T47D (cell line): ENCODE results near the gene OSBPL10.

Experiments
- DNase-seq, 2 experiments: peaks; one replicate each; pipeline versions ENCODE4 v3.0.0 to v3.0.0-alpha.2; 2011 to 2012; ENCODE audit warnings: low read depth in 1 of 2, low spot score in 1 of 2
- JUND ChIP-seq: IDR thresholded peaks from 2 replicates; pipeline ENCODE4 v1.6.1; 2012; ENCODE audit warnings: low read depth
- in situ Hi-C: cut with HindIII; loops from 2 replicates; pipeline ENCODE4 v1.10.0; 2016; ENCODE audit warnings: low sequenced_read_pairs, low pct_unique_long_range_greater_than_20kb

Gene OSBPL10

DNA sequence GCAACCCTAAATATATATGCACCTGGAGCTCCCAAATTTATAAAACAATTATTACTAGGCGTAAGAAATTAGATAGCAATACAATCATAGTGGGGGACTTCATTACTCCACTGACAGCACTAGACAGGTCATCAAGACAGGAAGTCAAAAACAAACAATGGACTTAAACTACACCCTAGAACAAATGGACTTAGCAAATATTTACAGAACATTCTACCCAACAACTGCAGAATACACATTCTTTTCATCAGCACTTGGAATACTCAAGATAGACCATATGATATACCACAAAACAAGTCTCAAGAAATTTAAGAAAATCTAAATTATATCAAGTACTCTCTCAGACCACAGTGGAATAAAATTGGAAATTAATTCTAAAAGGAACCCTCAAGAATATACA is 201.5 kb downstream of the OSBPL10 start:
- in situ Hi-C loops = no loop called here

DNA sequence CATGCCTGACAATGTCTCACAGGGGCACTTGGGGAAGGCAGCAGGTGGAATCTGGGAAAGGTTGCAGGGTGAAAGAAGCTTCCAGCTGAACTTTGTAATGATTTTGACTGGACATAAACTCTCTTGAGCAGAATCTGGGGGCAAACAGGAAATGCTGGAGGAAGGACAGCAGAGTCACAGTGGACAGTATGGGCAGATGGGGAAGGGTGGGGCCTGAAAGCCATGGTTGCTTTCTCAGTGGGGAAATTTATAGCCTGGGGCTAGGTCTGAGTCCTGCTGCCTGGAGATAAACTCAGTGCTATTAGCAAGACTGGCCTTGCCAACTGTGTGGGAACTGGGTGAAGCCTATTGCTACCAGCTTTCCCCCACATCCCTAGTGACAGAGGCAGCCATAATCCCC is 203.2 kb downstream of the OSBPL10 start:
- TF ChIP-seq JUND = no peak
- in situ Hi-C loops = no loop called here
- DNase-seq = no peak

More for the DNA sequence above, 201.5 kb downstream of the OSBPL10 start:
- no peak for DNase-seq
- TF ChIP-seq JUND = no peak

DNA sequence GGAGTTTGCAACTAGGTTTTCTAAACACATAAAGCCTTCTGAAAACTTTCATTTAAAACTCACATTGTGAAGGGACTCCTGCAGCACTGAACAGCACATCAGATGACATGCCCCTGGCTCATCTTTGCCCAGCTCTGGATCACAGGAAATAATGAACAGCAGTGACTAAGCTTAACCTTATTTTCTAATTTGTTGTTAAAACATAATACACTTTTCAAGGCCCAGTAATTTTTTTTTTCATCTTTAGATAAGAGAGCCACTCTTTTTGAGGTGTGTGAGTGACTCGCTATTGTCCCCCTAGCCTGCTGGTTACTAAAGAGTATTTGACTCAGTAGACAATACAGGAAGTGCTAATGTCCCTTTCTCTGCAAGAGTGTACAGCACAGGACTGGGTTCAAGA is 204.0 kb downstream of the OSBPL10 start:
- in situ Hi-C loops = no loop called here
- no peak for DNase-seq
- TF ChIP-seq JUND = no peak

DNA sequence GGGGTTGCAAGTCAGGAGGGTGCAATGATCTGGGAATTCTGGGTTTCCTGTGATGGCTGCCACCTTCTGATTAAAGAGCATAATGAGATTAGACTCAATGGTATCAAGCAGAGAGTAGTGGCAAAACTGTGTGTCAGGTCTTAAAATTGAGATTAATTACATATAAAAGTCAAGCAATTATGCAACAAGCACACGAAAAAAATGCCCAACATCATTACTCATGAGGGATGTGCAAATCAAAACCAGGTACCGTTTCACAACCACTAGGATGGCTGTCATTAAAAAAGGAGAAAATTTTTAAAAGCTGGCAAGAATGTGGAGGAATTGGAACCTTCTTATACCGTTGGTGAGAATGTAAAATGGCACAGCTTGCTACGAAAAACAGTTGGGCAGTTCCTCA is 205.0 kb downstream of the OSBPL10 start:
- no peak for DNase-seq

DNA sequence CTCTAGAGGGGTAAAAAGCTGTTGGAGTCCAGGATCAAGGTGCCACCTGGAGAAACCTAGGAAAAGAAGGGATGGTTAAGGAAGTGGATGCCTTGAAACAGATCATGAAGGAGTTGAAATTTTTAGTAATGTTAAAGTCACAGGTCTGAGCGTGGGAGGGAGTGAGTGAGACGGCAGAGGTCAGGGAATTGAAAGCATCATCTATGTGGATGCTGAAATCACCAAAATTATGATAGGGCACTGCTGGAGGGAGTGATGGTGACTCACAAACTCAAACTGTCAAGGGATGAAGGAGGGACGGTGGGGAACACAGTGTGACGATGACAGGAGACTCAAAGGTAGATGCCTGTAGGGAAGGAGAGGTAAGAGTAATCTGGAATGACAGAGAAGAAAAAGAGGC is 205.7 kb downstream of the OSBPL10 start:
- TF ChIP-seq JUND = no peak
- in situ Hi-C loops = no loop called here
- DNase-seq = no peak

More for the DNA sequence above, 205.0 kb downstream of the OSBPL10 start:
- no peak for TF ChIP-seq JUND
- in situ Hi-C loops = no loop called here

DNA sequence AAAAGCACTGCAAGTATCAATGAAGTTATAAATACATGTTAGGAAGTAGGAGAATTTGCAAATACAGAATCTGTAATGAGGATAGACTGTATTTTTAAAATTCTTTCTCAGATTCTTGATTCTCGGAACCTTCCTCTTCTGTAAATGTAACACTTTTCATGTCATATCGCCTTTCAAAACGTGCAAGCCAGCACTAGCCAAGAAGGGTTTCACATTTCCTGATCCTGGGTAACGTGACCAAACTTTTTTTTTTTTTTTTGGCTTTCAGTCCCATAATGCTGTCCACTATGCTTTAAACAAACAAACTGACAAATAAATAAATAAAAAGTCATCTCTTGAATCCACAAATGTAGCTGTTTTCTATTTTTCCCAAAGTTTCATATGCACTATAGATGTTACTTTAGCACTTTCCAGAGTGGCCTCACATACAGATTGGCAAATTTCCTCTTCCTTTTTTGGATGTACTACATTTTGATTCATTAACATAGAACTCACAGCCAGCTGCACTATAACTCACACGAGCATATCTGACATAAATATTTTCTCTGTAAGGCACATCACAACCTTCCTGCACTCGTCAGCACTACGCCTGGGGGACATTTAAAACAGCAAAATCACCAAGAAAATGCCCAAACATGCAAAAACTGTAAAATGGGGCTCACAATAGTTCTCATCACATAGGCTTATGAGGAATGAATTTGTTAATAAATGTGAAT is 208.1 kb downstream of the OSBPL10 start:
- TF ChIP-seq JUND = no peak
- DNase-seq = no peak
- in situ Hi-C loops = no loop called here

DNA sequence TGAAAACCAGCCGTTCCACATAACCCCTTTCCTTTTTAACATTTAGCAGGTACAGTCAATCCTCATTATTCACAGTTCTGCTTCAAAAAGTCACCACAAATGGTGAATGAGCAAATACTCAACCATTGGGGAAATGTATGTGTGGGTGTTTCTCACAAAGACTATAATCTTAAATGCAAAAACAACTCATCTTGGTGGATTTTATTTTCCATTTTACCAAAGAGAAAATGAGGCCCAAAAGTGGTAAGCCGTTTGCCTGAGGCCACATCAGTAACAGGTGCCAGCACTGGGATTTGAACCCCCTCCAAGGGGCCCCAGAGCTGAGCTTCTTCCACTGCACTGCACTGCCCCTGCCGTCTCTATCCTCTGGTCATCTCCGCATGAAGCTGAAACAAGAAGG is 208.8 kb downstream of the OSBPL10 start:
- TF ChIP-seq JUND = no peak
- in situ Hi-C loops = no loop called here
- no peak for DNase-seq

DNA sequence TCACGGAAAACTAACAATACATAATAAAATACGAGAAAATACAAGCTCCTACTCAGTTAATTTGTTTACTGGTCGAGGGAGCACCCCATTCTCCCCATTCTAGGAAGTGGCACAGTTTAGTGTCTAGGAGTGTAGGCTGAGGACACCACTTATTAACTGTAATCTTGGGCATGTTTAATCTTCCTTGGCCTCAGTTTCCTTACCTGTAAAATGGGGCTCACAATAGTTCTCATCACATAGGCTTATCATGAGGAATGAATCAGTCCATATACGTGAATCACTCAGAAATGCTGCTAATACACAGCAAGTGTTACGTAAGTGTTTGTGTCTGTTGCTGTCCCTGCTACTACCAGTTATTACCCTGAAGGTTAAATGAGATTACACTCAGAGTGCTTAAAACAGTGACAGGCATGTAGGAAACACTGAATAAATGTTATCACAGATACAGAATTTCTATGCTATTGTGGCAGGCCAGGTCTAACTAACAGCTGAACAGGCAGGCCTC is 210.2 kb downstream of the OSBPL10 start:
- no peak for DNase-seq
- no peak for TF ChIP-seq JUND
- in situ Hi-C loops = no loop called here

DNA sequence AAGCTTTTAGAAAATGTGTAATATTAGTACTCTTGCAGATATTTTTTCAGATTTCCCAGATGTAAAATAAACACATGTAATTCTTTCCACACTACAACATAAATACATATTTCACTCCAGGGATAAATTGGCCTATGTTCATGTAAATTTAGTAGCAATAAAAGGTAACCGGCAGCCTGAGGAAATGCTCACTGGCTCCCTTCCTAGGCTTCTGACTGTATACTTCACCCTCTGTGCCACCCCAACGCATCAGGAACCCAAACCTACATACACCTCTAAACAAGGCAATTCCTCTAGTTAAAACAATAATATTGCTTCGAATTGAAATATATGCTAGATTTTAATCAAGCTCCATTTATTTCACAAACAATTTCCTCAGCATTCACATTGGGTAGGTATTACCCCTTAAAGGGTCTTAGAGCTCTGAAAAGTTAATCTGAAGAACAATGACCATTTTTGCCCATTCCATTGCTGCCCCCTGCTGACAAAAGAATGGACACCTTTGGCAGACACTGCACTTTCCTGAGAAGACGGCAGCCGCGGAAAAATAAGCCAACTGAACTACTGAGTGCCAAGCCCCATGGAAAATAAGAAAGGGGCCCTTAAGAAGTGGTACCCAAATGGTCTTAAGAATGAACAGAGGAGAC is 212.5 kb downstream of the OSBPL10 start:
- no peak for TF ChIP-seq JUND
- peak in 1 of 2 experiments; percentile 68 for DNase-seq
- in situ Hi-C loops = no loop called here

DNA sequence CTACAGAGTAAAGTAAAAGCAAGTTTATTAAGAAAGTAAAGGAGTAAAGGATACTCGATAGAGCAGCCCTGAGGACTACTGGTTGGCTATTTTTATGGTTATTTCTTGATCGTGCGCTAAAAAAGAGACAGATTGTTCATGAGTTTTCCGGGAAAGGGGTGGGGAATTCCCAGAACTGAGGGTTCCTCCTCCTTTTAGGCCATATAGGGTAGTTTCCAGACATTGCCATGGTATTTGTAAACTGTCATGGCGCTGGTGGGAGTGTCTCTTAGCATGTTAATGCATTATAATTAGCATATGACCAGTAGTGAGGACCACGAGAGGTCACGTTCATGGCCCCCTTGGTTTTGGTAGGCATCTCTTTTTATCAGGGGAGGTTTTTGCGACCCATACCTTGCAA is 213.1 kb downstream of the OSBPL10 start:
- DNase-seq = no peak
- in situ Hi-C loops = no loop called here
- no peak for TF ChIP-seq JUND

DNA sequence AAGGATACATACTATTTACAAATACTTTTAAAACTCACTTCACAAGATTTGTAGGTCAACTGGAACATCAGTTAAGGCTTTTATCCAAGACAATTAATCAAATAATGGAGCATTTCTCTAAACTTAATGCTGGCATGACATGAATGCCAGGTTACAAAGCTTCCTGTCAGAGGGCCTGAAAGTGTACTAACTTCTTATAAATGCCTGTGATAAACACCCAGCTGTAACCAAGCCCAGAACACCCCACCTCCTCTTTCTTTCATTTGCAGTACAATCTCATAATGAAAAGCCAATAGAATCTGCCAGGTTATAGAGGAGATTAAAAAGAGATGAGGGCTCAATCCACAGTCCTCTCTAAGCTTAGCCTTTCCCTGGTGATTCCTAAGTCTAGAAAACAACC is 214.4 kb downstream of the OSBPL10 start:
- DNase-seq = no peak
- in situ Hi-C loops = no loop called here
- TF ChIP-seq JUND = no peak

DNA sequence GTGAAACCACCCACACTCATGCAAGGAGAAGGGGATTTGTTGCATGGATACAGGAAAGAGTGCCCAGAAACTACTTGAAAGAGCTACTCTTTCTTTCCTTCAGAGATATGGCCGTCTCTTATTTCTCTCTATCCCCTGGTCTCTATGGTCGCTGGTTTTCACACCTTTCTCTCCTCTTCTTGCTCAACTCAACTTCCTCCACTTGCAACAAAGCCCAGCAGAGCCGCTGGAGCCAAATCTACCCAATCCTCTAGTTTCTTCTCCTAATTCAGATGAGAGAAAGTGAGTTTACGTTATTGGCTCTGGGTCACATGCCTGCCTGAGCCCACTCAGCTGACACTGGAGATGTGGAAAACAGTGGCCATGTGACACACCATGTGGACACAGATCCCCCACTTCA is 215.2 kb downstream of the OSBPL10 start:
- DNase-seq = no peak
- no peak for TF ChIP-seq JUND
- in situ Hi-C loops = no loop called here

DNA sequence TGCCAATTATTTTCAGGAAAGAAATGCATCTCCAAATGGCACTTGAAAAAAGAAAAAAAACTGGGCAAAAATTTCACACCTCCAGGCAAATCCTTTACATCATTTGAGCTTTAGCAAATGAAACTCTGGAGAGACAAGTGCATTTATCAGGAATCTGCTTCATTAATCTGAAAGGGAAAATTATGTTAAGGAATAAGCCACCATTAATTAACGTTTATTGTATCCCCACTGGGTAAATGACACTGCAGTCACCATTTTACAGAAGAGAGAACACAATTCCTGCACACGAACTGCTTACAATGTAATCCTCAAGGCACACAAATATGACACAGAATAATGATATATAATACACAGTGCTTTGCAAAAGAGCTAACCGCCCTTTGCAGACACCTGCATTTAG is 217.3 kb downstream of the OSBPL10 start:
- TF ChIP-seq JUND = no peak
- in situ Hi-C loops = no loop called here
- DNase-seq = no peak
